Smooth muscle cell (in vitro differentiated cells): ENCODE measurements around the gene PIP4K2A. TPM values are rescaled to one million over a fixed set of nuclear protein-coding genes. Genes with fewer than 3 reads are reported as not detected.

Source experiments
- DNase-seq: peaks from one replicate; lab custom pipeline; 2025; ENCODE audit not compliant: unreplicated experiment; lab: John Stamatoyannopoulos, UW
- H2AFZ ChIP-seq: fragments of 200-600 bp; sonication (generic); 2 replicates; pipeline ENCODE4 v1.6.0; 2016; ENCODE audit warnings: antibody characterized with exemption, low read depth, mild to moderate bottlenecking
- H3F3A ChIP-seq: fragments of 200-600 bp; sonication (generic); 2 replicates; pipeline ENCODE4 v1.6.0; 2017; ENCODE audit warnings: antibody characterized with exemption, low read depth
- H3K27ac ChIP-seq: fragments of 200-600 bp; sonication (generic); 2 replicates; pipeline ENCODE4 v1.5.1; 2016; ENCODE audit warnings: low read depth, mild to moderate bottlenecking
- H3K27me3 ChIP-seq: fragments of 200-600 bp; sonication (generic); 2 replicates; pipeline ENCODE4 v1.6.1; 2016; ENCODE audit warnings: low read depth, mild to moderate bottlenecking
- H3K36me3 ChIP-seq: fragments of 200-600 bp; sonication (generic); 2 replicates; pipeline ENCODE4 v1.5.1; 2016; ENCODE audit warnings: low read depth
- H3K4me1 ChIP-seq: fragments of 200-600 bp; sonication (generic); 2 replicates; pipeline ENCODE4 v1.5.1; 2016; ENCODE audit warnings: low read depth
- H3K4me2 ChIP-seq: fragments of 200-600 bp; sonication (generic); 2 replicates; pipeline ENCODE4 v1.6.0; 2016; ENCODE audit warnings: mild to moderate bottlenecking
- H3K4me3 ChIP-seq: fragments of 200-600 bp; sonication (generic); 2 replicates; pipeline ENCODE4 v1.5.1; 2016; ENCODE audit warnings: mild to moderate bottlenecking
- H3K79me2 ChIP-seq: fragments of 200-600 bp; sonication (generic); 2 replicates; pipeline ENCODE4 v1.6.0; 2016; ENCODE audit warnings: low read depth, mild to moderate bottlenecking
- H3K9ac ChIP-seq: fragments of 200-600 bp; sonication (generic); 2 replicates; pipeline ENCODE4 v1.6.0; 2016; ENCODE audit warnings: low read depth
- H3K9me3 ChIP-seq: fragments of 200-600 bp; sonication (generic); replicated peaks from 2 replicates; pipeline ENCODE4 v1.5.1; 2016; ENCODE audit warnings: low read depth
- H4K20me1 ChIP-seq: fragments of 200-600 bp; sonication (generic); 2 replicates; pipeline ENCODE4 v1.6.0; 2016; ENCODE audit warnings: low read depth
- CTCF ChIP-seq: fragments of 200-600 bp; sonication (generic); IDR thresholded peaks from 2 replicates; pipeline ENCODE4 v1.5.1; 2017; ENCODE audit warnings: borderline replicate concordance, mild to moderate bottlenecking, antibody characterized with exemption; ENCODE audit not compliant: insufficient read depth, poor library complexity, severe bottlenecking
- WGBS: methylation state at CpG from one replicate; pipeline ENCODE4 v1.1.7; 2016; ENCODE audit warnings: low lambda C conversion rate; 5-methylcytosine and 5-hydroxymethylcytosine counted together
- polyA plus RNA-seq: library from polyadenylated mRNA; unstranded; fragments of >200 nt; fragmentation: Nextera tagmentation; extraction: Ambion mirVana; gene quantifications from 2 replicates; pipeline ENCODE4 v1.2.1, GENCODE V29; 2016
- total RNA-seq: library from RNA; depleted of rRNA; stranded (reverse); fragments of >200 nt; gene quantifications from 2 replicates; pipeline ENCODE4 v1.2.3, GENCODE V29; 2014

PIP4K2A gene
- total and polyA plus RNA-seq, 2 experiments from 2014 or later: 7.5 to 8.9 TPM

- Histone ChIP-seq H3K4me1 (peaks cover 2% of the 10 kb centered on the region), H3K79me2 (peaks cover 11% of the 10 kb centered on the region), H3K27me3 (no peaks in the 10 kb centered on the region), H3K9me3 (no peaks in the 10 kb centered on the region), H3K4me2 (no peak overlapping the region), H3K4me3 (no peak overlapping the region), H3K36me3 (no peaks in the 10 kb centered on the region), H4K20me1 (peaks cover 6% of the 10 kb centered on the region), H3K9ac (no peak overlapping the region), H3K27ac (no peak overlapping the region), H2AFZ (no peak overlapping the region), H3F3A (no peaks in the 10 kb centered on the region)
- TF ChIP-seq CTCF: no peak
- WGBS: 92% methylated on average over 3 of the region's 3 CpGs
- DNase-seq: no peak
Measured at GRCh38 chr10:22717728-22718127, 3.4 kb upstream of the PIP4K2A start.

GRCh38 chr10:22716943-22717342 is 2.6 kb upstream of the PIP4K2A start:
- Histone ChIP-seq H3K79me2 (peaks cover 19% of the 10 kb centered on the region), H4K20me1 (peaks cover 14% of the 10 kb centered on the region), H3K9me3 (no peaks in the 10 kb centered on the region), H3K4me1 (peaks cover 10% of the 10 kb centered on the region), H3K9ac (no peak overlapping the region), H3K27ac (no peak overlapping the region), H3K4me2 (no peak overlapping the region), H2AFZ (no peak overlapping the region), H3K4me3 (no peak overlapping the region), H3K27me3 (no peaks in the 10 kb centered on the region), H3F3A (no peaks in the 10 kb centered on the region), H3K36me3 (no peaks in the 10 kb centered on the region)
- no peak for DNase-seq
- 95% methylated on average over 4 of the region's 4 CpGs for WGBS
- no peak for TF ChIP-seq CTCF

- 85% methylated on average over 7 of the region's 7 CpGs for WGBS
- Histone ChIP-seq H3K4me2 (no peak overlapping the region), H3K4me3 (no peak overlapping the region), H3K9me3 (no peaks in the 10 kb centered on the region), H4K20me1 (peaks cover 28% of the 10 kb centered on the region), H3F3A (no peaks in the 10 kb centered on the region), H3K36me3 (no peaks in the 10 kb centered on the region), H3K4me1 (peaks cover 12% of the 10 kb centered on the region), H3K9ac (no peak overlapping the region), H3K27me3 (no peaks in the 10 kb centered on the region), H3K79me2 (peaks cover 36% of the 10 kb centered on the region), H2AFZ (no peak overlapping the region), H3K27ac (no peak overlapping the region)
- TF ChIP-seq CTCF: no peak
- no peak for DNase-seq
Measured at GRCh38 chr10:22715290-22715625, 880 bp upstream of the PIP4K2A start.

- Histone ChIP-seq H4K20me1 (peaks cover 38% of the 10 kb centered on the region), H3F3A (no peaks in the 10 kb centered on the region), H3K4me1 (peaks cover 12% of the 10 kb centered on the region), H3K4me2 (peak overlapping the region; percentile 100), H3K4me3 (peak overlapping the region; percentile 93), H3K9me3 (no peaks in the 10 kb centered on the region), H3K9ac (peak overlapping the region; percentile 34), H3K27ac (no peak overlapping the region), H3K79me2 (peaks cover 48% of the 10 kb centered on the region), H2AFZ (peak overlapping the region; percentile 89), H3K27me3 (no peaks in the 10 kb centered on the region), H3K36me3 (no peaks in the 10 kb centered on the region)
- no peak for DNase-seq
- TF ChIP-seq CTCF: no peak
- WGBS: 2% methylated on average over 29 of the region's 67 CpGs
Measured at GRCh38 chr10:22713853-22714478, 412 bp downstream of the PIP4K2A start.
